ENCODE results near the gene SRGAP1. TPM values are rescaled to one million over a fixed set of nuclear protein-coding genes. Genes with fewer than 3 reads are reported as not detected.
A peak's percentile ranks its signal among the peaks of the same experiment; 100 is the strongest.

The SRGAP1 gene
- total and polyA plus RNA-seq, 2 donors: 0.82 to 1.3 TPM

DNA sequence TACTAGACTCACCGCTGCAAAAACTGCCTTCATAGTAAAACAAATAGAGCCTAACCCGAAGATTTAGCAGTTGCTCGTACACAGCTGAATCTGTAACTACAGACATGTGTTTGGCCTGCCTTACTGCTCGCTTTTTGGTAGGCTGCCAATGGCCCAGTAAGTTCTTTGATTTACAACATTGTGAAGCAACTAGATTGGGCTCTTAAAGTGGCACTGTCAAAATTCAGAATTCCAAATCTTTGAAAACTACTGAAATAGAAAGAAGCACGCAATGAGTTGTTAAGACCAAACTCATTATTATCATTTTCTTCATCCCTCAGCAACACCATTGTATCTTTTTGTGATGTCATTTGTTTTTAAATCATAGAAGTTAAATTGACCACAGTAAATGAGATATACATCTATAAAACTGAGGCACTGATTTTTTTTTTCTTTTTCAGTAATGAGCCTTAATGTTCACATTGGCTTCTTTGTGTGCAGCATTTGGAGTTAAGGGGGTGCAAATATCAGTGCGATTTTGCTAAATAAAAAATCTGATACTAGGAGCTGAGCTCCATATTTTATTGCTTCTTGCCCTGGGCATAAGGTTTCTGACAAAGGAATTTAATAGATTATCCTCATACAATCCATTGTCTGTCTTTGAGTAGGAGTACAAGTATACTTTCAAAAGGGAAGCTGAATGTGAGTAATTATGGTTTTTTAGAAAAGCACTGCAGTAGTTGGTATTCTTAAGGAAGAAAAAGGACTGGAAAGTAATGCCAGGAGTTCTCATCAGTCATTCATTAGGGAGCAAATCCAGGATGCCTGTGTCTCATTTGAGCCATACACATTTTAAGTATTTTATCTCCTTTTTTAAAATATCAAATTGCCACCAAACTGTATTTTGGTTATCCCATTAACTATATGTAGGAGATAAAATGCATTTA, 239.0 kb downstream of the SRGAP1 start:
- H3K27me3 ChIP-seq (ENCODE audit: control insufficient read depth in 2 of 2, insufficient read depth in 1 of 2, low read length in 1 of 2): no peaks in the 10 kb centered on the region
- 83% methylated on average over 6 of the region's 6 CpGs for WGBS
- H3K4me3 ChIP-seq (ENCODE audit: low read length in 2 of 2): no peak overlapping the region
- DNase-seq (ENCODE audit: low read depth in 6 of 9, low spot score in 9 of 9): peak in 1 of 9 donors; percentile 8
- no peaks in the 10 kb centered on the region for H3K4me1 ChIP-seq (ENCODE audit: control insufficient read depth in 2 of 2, insufficient read depth in 2 of 2, low read length in 2 of 2)
- no peak overlapping the region for H3K27ac ChIP-seq (ENCODE audit: low read depth in 1 of 2, low read length in 1 of 2)
- H3K36me3 ChIP-seq (ENCODE audit: control insufficient read depth in 2 of 2, insufficient read depth in 2 of 2, low read length in 1 of 2): no peaks in the 10 kb centered on the region
- no peaks in the 10 kb centered on the region for H3K9me3 ChIP-seq (ENCODE audit: control insufficient read depth in 2 of 2, insufficient read depth in 1 of 2, low read length in 1 of 2)

- Histone ChIP-seq H3K4me1 (ENCODE audit: control insufficient read depth in 2 of 2, insufficient read depth in 2 of 2, low read length in 2 of 2) (no peaks in the 10 kb centered on the region), H3K27ac (ENCODE audit: low read depth in 1 of 2, low read length in 1 of 2) (no peak overlapping the region), H3K9me3 (ENCODE audit: control insufficient read depth in 2 of 2, insufficient read depth in 1 of 2, low read length in 1 of 2) (no peaks in the 10 kb centered on the region), H3K27me3 (ENCODE audit: control insufficient read depth in 2 of 2, insufficient read depth in 1 of 2, low read length in 1 of 2) (no peaks in the 10 kb centered on the region), H3K36me3 (ENCODE audit: control insufficient read depth in 2 of 2, insufficient read depth in 2 of 2, low read length in 1 of 2) (no peaks in the 10 kb centered on the region), H3K4me3 (ENCODE audit: low read length in 2 of 2) (no peak overlapping the region)
- DNase-seq (ENCODE audit: low read depth in 6 of 9, low spot score in 9 of 9): no peak
- 97% methylated on average over 4 of the region's 4 CpGs for WGBS
These were observed 240.7 kb downstream of the SRGAP1 start for GRCh38 chr12:64085154-64085553.

GRCh38 chr12:64085996-64086395, 241.5 kb downstream of the SRGAP1 start:
- Histone ChIP-seq H3K27ac (ENCODE audit: low read depth in 1 of 2, low read length in 1 of 2) (no peak overlapping the region), H3K9me3 (ENCODE audit: control insufficient read depth in 2 of 2, insufficient read depth in 1 of 2, low read length in 1 of 2) (no peaks in the 10 kb centered on the region), H3K4me3 (ENCODE audit: low read length in 2 of 2) (no peak overlapping the region), H3K27me3 (ENCODE audit: control insufficient read depth in 2 of 2, insufficient read depth in 1 of 2, low read length in 1 of 2) (no peaks in the 10 kb centered on the region), H3K4me1 (ENCODE audit: control insufficient read depth in 2 of 2, insufficient read depth in 2 of 2, low read length in 2 of 2) (no peaks in the 10 kb centered on the region), H3K36me3 (ENCODE audit: control insufficient read depth in 2 of 2, insufficient read depth in 2 of 2, low read length in 1 of 2) (no peaks in the 10 kb centered on the region)
- WGBS: 95% methylated on average over 4 of the region's 4 CpGs
- DNase-seq (ENCODE audit: low read depth in 6 of 9, low spot score in 9 of 9): no peak

DNA sequence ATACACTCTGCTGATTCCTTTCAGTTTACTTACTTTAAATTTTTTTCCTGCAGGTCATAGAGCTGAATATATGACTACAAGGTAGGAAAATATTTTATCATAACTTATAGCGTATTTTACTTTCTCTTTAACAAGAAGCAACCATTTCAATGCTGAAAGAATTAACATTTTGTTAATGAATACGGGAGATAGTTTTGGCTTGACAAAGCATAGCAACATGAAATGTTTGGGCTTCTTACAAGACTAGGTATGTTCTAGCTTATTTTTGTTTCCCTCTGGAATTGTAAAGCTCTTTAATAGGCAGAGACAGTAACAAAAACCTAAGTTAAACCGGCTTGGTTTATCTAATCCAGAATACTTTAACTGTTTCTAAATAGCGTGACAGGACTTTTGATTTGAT, 242.4 kb downstream of the SRGAP1 start:
- Histone ChIP-seq H3K4me1 (ENCODE audit: control insufficient read depth in 2 of 2, insufficient read depth in 2 of 2, low read length in 2 of 2) (no peaks in the 10 kb centered on the region), H3K36me3 (ENCODE audit: control insufficient read depth in 2 of 2, insufficient read depth in 2 of 2, low read length in 1 of 2) (no peaks in the 10 kb centered on the region), H3K27me3 (ENCODE audit: control insufficient read depth in 2 of 2, insufficient read depth in 1 of 2, low read length in 1 of 2) (no peaks in the 10 kb centered on the region), H3K4me3 (ENCODE audit: low read length in 2 of 2) (no peak overlapping the region), H3K27ac (ENCODE audit: low read depth in 1 of 2, low read length in 1 of 2) (no peak overlapping the region), H3K9me3 (ENCODE audit: control insufficient read depth in 2 of 2, insufficient read depth in 1 of 2, low read length in 1 of 2) (no peaks in the 10 kb centered on the region)
- DNase-seq (ENCODE audit: low read depth in 6 of 9, low spot score in 9 of 9): no peak
- WGBS: 94% methylated on average over 4 of the region's 4 CpGs

GRCh38 chr12:64087761-64088160, 243.3 kb downstream of the SRGAP1 start:
- Histone ChIP-seq H3K4me1 (ENCODE audit: control insufficient read depth in 2 of 2, insufficient read depth in 2 of 2, low read length in 2 of 2) (no peaks in the 10 kb centered on the region), H3K36me3 (ENCODE audit: control insufficient read depth in 2 of 2, insufficient read depth in 2 of 2, low read length in 1 of 2) (no peaks in the 10 kb centered on the region), H3K9me3 (ENCODE audit: control insufficient read depth in 2 of 2, insufficient read depth in 1 of 2, low read length in 1 of 2) (no peaks in the 10 kb centered on the region), H3K27ac (ENCODE audit: low read depth in 1 of 2, low read length in 1 of 2) (no peak overlapping the region), H3K4me3 (ENCODE audit: low read length in 2 of 2) (no peak overlapping the region), H3K27me3 (ENCODE audit: control insufficient read depth in 2 of 2, insufficient read depth in 1 of 2, low read length in 1 of 2) (no peaks in the 10 kb centered on the region)
- no peak for DNase-seq (ENCODE audit: low read depth in 6 of 9, low spot score in 9 of 9)
- WGBS: 78% methylated on average over 2 of the region's 2 CpGs

DNA sequence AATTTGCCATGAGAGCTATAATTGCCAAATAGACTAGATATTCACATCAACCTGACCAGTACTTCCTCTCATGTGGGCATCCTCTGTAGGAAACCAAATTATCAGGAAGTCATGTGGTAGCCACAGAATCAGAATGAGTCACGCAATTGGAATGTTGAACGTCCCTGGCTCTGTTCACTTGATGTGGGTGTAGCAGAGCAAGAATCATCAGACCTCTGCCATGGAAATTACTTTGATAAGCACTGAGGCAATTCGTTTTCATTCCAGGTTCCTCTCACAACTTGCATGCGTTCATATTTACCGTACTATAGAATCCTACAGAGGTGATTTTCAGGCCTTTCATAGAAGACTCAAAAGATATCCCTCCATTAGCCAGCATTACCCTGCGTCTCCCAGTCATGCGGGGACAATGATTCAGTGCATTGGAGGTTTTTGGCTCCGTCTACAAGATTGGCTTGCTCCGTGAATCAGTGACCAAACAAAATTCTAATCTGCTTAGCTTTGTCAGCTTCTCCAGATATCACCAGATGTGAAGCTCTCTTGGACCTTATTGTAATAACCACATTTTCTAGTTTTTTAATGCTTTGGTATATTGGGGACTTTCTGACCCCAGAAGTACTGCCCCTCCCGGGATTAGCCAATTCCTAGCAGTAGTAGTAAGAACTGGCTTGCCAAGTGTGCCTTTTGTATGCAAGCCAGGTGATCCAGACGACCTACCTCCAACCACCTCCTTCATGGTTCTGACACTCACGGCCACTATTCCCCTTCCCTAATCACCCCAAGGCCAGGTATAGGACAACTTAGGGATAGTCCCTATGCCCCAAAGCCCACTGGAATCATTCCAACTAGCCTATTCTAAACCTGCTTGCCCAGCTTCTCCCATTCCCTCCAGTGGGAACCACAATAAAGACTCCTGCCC, 244.2 kb downstream of the SRGAP1 start:
- Histone ChIP-seq H3K36me3 (ENCODE audit: control insufficient read depth in 2 of 2, insufficient read depth in 2 of 2, low read length in 1 of 2) (no peaks in the 10 kb centered on the region), H3K27me3 (ENCODE audit: control insufficient read depth in 2 of 2, insufficient read depth in 1 of 2, low read length in 1 of 2) (no peaks in the 10 kb centered on the region), H3K27ac (ENCODE audit: low read depth in 1 of 2, low read length in 1 of 2) (peak overlapping the region in 1 of 2 donors; percentile 27), H3K4me1 (ENCODE audit: control insufficient read depth in 2 of 2, insufficient read depth in 2 of 2, low read length in 2 of 2) (no peaks in the 10 kb centered on the region), H3K9me3 (ENCODE audit: control insufficient read depth in 2 of 2, insufficient read depth in 1 of 2, low read length in 1 of 2) (no peaks in the 10 kb centered on the region), H3K4me3 (ENCODE audit: low read length in 2 of 2) (no peak overlapping the region)
- DNase-seq (ENCODE audit: low read depth in 6 of 9, low spot score in 9 of 9): peak in 1 of 9 donors; percentile 25
- WGBS: 77% methylated on average over 12 of the region's 12 CpGs

DNA sequence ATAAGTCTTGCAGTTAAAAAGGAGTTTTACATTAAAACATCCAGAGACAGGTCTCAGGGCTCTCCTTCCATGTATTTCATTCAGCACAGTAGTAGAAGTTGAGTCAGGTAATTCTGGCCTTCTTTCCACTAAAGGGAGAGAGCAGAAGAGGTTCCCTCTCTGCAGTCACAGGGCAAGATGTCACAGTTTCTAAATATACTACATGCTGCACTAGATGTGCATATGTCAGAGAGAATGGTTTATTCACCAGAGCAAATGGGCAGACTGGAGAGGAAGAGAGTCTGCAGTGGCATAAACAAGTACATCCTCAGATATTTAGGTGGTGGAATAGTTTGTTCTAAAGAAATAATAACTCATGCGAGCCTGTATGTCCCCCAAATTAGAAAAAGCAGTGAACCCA, 245.5 kb downstream of the SRGAP1 start:
- Histone ChIP-seq H3K4me1 (ENCODE audit: control insufficient read depth in 2 of 2, insufficient read depth in 2 of 2, low read length in 2 of 2) (no peaks in the 10 kb centered on the region), H3K4me3 (ENCODE audit: low read length in 2 of 2) (no peak overlapping the region), H3K9me3 (ENCODE audit: control insufficient read depth in 2 of 2, insufficient read depth in 1 of 2, low read length in 1 of 2) (no peaks in the 10 kb centered on the region), H3K27me3 (ENCODE audit: control insufficient read depth in 2 of 2, insufficient read depth in 1 of 2, low read length in 1 of 2) (no peaks in the 10 kb centered on the region), H3K36me3 (ENCODE audit: control insufficient read depth in 2 of 2, insufficient read depth in 2 of 2, low read length in 1 of 2) (no peaks in the 10 kb centered on the region), H3K27ac (ENCODE audit: low read depth in 1 of 2, low read length in 1 of 2) (no peak overlapping the region)
- DNase-seq (ENCODE audit: low read depth in 6 of 9, low spot score in 9 of 9): no peak
- WGBS: 98% methylated on average over 1 of the region's 1 CpG

GRCh38 chr12:64091186-64091585, 246.7 kb downstream of the SRGAP1 start:
- H3K27me3 ChIP-seq (ENCODE audit: control insufficient read depth in 2 of 2, insufficient read depth in 1 of 2, low read length in 1 of 2): no peaks in the 10 kb centered on the region
- H3K27ac ChIP-seq (ENCODE audit: low read depth in 1 of 2, low read length in 1 of 2): no peak overlapping the region

More at GRCh38 chr12:64091186-64091585, 246.7 kb downstream of the SRGAP1 start:
- no peaks in the 10 kb centered on the region for H3K36me3 ChIP-seq (ENCODE audit: control insufficient read depth in 2 of 2, insufficient read depth in 2 of 2, low read length in 1 of 2)
- 96% methylated on average over 4 of the region's 4 CpGs for WGBS
- H3K9me3 ChIP-seq (ENCODE audit: control insufficient read depth in 2 of 2, insufficient read depth in 1 of 2, low read length in 1 of 2): no peaks in the 10 kb centered on the region
- H3K4me1 ChIP-seq (ENCODE audit: control insufficient read depth in 2 of 2, insufficient read depth in 2 of 2, low read length in 2 of 2): no peaks in the 10 kb centered on the region
- no peak overlapping the region for H3K4me3 ChIP-seq (ENCODE audit: low read length in 2 of 2)
- DNase-seq (ENCODE audit: low read depth in 6 of 9, low spot score in 9 of 9): no peak
